ENCODE results near the gene POC1A.
A peak's percentile ranks its signal among the peaks of the same experiment; 100 is the strongest.

Gene POC1A

DNA sequence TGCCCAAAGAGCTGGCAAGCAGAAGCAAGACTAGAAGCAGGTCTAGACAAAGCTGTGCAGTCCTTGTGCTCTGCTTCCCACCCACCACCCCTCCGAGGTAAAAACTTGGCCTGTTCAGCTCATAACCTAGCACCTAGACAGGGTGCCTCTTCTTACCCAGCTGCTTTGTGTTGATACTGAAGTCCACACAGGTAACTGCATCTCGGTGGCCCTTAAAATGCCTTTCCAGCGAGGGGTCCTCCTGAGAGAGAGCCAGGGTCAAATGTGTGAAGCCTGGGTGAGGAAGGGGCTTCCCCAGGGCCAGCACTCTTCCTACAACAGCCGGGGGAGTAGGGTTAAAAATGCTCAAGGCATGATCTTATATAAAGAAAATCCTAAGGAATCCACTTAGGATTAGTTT is 3.4 kb downstream of the POC1A start:
- DNase-seq, result no peak

DNA sequence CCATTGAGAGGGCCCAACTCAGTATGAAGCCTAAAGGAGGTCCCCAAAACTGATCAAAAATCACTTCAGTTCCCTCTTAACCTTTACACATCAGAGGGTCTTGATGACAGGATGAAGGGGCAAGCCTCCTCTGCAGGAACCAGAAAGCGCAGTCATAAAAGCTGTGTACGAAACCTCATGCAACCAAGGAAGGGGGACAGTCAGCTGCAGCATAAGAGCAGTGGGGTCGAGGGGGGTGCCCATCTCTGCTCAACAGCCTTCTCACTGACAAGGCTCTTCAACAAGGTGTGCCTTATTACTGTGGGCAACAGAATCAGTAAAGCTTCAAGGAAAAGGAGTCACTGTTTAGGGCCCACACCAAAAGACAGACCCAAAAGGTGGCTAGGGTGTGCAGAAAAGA is 3.9 kb downstream of the POC1A start:
- no peak for DNase-seq

DNA sequence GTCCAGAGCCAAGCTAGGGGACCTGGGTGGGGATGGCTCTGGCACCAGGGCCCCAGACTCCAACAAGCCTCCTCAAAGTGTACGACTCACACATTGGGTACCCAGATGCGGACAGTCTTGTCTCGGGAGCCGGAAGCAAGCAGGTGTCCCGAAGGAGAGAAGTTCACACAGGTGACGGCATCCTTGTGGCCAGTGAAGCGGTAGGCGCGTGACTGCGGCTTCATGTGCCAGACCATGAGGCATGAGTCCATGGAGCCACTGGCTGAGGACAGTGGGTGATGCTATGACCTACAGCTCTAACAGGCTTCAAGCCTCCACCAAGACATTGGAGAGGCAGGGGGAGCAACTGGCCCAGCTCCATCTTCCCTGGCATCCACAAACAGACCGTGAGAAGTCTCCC is 4.5 kb downstream of the POC1A start:
- no peak for DNase-seq

DNA sequence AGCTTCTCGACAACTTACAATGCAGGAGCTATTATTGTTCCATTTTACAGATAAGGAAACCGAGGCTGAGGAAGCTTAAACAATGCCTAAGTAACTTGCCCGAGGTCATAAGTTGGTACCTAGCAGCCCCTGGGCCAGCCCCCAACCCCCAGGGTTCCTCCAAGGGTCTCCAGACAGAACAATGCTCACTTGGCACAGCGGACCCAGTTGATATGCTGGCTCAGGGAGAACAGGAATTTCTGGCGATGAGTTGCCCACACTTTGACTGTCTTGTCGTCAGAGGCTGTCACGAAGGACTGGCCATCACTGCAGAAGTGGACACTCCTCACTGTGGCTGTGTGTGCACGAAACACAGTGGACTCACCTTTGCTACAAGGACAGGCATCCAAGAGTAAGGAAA is 5.2 kb downstream of the POC1A start:
- no peak for DNase-seq

DNA sequence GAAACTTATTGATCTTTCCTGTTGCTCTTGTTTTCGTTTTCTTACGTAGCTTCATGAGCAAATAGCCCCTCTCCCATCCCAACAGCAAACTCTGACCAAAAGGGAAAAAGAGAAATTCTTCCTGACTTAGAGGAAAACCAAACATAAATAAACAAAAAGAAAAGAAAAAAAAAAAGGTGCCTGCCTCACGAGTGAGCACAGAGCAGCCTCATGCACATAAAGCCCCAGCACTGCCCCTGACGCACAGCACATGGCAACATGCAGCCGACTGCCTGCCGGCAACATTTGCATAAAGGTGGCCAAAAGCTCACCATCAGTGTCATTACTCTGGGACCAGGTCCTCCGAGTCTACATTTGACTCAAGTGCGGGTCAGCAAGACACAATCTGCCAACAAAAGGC is 6.4 kb downstream of the POC1A start:
- DNase-seq, result no peak

DNA sequence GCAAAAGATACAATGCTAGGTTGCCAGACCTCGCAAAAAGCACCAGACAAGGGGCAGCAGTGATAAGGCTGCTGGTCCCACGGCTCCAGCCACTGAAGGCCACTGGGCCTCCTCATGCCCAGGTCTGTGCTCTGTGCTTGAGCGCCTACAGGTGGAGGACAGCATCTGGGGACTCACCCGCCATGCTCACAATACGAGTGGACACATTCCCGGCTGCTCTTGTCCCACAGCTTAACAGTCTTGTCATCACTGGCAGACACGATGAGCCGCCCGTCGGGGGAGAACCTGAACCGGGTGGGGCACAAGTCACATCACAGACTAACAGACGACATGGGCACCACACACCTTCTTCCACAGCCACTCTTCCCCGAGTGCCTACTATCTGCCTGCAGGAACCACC is 7.4 kb downstream of the POC1A start:
- DNase-seq, result no peak

DNA sequence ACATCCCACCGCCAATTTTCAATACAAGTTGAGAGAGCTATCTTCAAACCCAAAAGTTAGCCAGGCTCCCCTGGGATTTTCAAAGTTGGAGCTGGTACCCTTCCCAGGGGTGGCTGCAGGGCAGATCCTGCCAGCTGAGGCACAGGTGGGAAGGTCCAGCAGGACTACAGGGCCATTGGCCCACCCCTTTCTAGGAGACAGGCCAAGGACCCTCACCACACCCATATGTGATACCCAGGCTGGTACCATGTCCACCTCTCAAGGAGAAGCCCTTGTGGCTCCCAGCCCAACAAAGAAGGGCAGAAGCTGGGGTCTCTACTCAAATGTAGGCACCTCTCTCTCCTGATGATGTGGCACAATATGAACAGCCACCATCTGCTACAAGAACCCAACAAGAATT is 8.0 kb downstream of the POC1A start:
- DNase-seq, result no peak

DNA sequence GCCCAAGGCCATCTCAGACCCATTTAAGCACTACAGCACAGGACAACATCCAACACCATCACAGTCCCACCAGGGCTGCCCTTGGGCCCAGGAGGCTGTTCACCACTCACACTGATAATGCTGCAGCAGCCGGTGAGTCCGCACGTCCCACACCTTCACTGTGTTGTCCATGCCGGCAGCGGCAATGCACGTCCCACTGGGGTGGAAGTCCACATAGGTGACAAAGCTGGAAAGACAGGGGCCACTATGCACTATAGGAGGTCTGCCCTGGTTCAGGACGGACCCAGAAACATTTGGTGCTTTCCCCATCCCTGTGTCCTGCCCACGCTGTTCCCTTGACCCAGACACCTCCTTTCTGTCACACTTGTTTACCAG is 8.5 kb downstream of the POC1A start:
- DNase-seq, result no peak

DNA sequence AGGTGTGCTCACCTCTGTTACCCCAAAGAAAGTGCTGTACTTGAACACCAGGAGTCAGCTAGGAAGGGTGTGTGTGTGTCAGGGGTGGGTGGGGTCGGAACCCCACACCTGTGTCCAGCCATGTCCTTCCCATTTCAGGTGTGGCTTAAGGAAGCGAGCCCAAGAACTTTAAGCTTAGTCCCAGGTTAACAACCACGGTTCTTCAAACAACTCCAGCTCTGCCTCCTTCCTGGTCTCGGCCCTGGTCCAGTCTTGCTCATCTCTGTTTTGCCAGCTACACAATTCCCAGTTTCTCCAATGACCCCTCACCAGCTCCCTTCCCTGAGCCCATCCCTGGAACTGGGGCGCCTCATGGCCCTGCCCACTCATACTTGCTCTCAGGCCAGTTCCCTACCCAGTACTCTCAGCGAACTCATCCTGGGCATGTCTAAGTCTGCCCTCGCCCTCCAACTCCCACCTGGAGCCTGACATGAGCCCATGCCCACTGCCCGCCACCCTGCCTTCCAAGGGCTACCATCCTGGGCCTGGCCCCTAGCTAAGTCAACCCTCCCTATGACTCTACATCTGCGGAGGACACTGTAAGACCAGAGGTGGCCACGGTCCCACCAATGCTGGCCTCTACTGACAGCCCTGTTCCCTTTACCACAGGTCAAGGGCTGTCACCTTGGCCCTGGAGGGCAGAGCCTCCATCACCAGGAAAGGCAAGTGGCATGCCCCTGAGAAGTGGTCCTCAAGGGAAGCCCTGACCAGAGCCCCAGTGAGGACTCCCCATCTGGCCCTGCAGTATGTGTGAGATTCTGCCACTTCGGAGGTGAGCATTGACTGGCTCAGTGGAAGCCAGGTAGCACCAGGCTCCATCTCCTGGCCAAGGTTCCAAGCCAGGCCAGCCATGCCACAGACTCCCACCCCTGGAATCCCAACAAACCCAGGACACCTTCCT is 9.2 kb downstream of the POC1A start:
- DNase-seq, result no peak

DNA sequence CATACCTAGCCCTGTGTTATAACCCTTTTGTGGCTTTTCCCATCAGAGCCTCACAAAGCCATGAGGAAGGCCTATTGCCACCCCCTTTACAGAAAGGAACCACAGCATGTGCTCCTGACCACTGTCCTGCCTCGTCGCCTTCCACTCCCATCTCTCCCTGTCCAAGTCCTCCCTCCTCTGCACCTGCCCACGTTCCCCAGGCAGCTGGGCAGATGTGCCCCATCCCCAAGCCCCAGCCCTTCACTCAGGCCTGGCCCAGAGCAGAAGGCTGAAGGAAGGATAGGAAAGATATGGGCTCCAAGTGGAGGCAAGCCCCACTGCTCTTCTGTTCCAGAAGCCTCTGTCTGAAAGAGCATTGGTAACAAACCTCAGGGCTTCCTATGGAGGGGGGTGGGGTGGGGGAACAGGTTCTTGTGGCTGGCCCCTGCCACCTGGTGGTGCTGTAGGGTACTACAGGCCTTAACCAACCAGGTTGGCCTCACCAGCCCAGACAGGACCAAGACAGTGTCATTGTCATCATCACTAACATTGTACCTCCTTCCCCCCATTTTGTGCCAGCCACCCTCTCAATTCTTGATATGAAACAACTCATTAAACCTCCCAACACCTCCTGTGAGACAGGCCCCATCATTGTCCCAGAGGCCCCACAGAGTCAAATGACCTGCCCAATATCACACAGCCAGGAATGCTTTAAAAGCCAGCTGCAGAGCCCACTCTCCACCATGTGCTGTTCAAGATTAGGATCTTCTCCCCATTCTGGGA is 10.0 kb downstream of the POC1A start:
- DNase-seq, result peak; percentile 73

DNA sequence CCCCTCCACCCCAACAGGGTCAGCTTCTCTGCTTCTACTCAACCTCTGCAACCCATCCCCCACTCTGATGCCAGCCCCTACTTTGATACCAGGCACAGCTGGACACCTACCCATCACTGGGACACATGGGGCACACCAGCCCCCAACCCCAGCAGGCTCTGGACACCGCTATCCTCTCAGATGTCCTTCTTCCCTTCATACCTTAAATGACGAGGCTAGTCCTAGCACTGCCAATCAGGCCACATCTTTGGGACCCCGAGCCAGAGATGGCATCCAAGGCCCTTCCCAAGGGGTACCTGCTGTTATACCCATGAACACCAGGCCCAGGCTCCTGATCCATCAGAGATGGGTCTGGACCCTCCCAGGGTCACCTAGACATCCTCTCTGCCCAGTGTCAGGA is 10.6 kb downstream of the POC1A start:
- no peak for DNase-seq

DNA sequence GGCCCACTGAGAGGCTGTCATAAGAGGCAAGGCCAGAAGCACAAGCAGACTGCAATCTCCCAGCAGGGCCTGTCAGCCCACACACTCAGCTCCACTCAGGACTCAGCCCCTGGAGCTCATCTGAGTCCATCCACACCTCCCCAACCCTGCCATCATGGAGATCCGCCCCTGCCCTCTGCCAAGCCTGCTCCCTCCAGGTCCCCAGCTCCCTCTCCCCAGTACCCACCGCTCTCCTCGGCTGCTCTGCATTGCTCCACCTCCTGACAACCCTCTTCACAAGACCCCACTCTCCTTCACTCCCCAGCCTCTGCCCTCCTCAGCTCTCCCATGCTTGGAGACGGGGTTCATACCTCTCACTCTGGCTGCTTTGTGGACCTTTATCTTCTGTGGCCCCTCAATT is 11.1 kb downstream of the POC1A start:
- DNase-seq, result no peak

DNA sequence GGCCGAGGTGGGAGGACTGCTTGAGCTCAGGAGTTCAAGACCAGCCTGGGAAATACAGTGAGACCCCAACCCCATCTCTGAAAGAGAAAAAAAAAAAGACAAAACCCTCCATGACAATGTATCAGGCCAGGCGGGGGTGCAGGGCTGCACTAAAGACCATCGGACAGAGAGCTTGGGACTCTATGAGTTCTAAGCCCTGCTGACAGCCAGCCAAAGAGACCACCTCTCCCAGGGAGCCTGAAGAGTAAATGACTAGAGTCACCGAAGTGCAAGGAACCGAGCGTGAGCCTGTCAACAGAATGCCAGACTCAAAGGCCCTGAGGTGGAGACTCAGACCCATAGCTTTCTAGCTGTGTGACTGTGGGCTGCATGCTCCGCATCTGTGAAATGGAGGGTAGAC is 12.5 kb downstream of the POC1A start:
- DNase-seq, result no peak

DNA sequence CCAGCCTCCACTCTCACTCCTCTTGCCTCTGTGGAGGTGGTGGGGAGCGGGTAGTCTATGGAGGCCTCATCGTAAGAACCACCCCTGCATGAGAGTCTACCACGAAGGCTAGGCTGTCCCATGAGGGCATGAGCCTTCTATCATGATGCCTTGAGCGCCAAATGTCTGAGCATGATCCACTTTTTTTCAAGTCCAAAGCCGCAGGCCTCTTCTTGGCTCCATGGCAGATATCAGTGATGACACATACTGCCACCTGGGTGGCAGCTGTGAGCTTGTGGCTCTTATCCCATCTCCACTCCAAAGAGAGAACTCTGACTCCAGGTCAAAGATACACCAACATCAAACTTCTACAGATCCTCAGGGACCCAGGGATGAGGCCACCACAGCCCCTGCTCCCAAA is 13.5 kb downstream of the POC1A start:
- peak; percentile 10 for DNase-seq

DNA sequence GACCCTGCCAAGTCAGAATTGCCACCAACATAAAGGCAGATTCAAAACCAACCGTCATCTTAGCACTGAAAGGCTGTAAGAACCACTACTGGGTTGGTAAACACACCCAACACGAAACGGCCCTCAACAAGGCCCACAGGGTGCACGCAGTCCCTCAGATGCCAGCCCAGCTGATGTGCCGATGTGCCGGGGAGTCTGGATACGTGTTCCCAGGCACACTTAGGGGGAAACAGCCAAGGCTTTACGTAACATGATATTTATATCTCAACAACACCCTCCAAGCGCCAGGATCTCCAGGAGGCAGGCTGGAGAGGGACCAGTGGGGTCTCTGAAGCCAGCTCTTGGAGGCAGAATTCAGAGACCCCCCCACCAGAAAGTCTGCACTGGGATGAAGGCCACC is 14.2 kb downstream of the POC1A start:
- no peak for DNase-seq

DNA sequence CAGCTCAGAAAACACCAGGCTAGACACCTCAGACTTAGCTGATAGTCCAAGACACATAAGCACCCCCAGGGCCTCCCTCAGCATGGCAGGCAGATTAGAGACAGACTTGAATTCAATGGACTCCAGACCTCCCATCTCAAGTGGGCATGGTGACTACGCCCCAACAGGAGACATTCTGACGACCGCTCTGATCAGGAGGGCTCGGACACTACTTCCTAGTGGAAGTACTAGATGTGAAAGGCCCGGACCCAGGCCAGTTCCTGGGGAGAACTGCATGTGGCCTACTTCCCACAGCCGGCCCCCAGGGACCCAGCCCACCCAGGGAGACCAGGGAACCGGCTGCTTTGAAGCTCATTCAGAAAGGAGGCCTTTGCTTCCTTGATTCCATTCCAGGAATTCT is 16.9 kb downstream of the POC1A start:
- DNase-seq, result no peak

DNA sequence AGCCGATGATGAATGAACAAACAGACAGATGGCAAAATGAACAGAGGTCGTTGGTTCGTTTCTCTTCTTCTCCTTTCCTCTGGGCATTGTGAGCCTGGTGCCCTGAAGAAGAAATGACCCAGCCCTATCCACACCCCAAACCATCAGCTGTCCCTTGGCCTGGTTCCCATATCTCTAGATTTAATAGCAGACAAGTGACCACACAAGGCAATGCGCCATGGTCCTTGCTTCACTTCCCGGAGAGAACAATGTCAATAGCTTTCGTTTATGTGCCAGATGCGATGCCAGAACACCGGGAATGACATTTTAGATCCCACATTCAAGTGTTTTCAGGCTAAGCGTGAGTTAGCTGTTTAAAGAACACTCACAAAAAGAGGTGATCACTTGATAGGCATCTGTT is 17.7 kb downstream of the POC1A start:
- DNase-seq, result no peak

DNA sequence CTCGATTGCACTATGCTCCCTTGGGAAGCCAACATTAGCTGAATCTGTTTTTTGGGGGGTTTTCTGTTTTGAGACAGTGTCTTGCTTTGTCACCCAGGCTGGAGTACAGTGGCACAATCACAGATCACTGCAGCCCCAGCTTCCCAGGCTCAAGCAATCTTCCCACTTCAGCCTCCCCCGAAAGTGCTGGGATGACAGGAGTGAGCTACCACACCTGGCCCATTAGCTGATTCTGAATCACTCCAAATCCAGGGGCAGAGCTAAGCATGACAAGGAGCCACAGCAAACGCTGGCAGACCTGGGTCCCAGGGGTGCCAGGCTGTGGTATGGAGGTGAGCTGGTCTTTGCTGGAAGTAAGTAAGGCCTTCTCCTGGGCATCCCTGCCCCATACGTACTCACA is 18.9 kb downstream of the POC1A start:
- no peak for DNase-seq

DNA sequence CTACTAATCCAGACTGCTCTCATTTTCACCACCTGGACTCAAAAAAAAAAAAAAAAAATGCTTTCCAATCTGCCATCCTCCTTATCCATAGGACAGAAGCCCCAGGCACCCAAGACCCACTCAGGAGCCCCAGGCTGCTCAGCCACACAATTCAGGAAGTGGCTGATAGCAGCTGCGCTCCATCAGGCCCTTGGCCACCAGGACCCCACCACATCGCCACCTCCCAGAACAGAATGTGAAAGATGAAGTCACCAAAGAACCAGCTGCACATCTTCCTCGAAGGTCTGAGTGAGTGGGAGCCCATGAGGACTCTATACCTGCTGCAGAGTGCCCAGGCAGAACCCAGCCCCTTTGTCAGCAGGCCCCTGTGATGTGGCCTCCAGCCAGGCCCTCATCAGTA is 19.5 kb downstream of the POC1A start:
- DNase-seq, result no peak

DNA sequence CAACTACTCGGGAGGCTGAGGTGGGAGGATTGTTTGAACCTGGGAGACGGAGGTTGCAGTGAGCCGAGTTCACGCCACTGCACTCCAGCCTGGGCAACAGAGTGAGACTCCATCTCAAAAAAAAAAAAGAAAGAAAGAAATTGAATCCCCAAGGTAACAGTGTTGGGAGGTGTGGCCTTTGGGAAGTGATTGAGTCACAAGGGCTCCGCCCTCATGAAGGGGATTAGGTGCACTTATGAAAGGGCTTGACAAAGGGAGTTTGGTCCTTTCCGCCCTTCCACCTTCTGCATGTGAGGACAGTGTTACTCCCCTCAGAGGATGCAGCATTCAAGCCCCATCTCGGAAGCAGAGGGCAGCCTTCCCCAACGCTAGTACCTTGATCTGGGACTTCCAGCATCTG is 21.3 kb downstream of the POC1A start:
- no peak for DNase-seq

DNA sequence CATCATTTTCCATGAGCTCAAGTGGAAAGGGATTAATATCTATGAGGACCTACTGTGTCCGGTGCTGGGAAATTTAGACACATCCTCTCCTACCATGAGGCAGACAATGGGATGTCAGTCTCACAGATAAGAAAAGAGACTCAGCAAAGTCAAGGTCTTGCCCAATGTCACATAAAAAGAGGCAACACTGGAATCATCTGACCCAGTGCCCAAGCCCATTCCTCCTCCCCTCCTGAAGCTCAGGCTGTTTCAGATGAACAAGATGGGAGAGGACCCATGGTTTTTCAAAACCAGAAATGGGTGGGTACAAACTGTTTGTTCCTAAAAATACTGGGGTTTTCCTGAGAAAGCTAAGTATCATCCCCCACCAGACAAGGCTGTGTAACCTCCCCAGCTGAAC is 22.2 kb downstream of the POC1A start:
- no peak for DNase-seq

DNA sequence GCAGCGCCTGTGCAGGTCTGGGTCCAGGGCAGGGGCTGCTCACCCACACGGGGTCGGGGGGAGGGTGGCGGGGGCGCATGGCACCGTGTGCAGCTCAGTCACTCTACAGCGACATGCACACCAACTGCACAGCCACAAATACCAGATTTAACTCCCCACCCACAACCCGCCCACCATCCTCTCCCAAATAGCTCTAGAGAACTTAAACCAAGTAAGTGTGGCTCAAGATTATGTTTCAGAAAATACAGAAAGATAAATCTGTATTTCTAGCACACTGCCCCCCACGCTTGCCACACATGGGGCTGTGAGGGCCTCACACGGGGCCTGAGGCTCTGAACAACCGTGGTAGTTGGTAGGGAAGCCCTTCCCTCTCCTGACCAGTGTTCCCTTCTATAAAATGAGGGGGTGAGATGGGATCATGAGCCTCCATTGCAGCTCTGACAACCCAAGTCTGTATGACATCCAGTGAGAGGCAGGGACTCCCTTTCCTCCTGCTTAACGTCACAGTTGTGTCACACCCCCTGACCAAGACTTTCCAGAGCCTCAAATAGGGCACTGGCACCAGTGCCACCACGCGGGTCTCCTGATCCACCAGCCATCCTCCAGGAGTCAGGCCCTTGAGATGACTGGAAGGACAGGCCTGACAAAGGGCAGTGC is 23.1 kb downstream of the POC1A start:
- DNase-seq, result no peak

DNA sequence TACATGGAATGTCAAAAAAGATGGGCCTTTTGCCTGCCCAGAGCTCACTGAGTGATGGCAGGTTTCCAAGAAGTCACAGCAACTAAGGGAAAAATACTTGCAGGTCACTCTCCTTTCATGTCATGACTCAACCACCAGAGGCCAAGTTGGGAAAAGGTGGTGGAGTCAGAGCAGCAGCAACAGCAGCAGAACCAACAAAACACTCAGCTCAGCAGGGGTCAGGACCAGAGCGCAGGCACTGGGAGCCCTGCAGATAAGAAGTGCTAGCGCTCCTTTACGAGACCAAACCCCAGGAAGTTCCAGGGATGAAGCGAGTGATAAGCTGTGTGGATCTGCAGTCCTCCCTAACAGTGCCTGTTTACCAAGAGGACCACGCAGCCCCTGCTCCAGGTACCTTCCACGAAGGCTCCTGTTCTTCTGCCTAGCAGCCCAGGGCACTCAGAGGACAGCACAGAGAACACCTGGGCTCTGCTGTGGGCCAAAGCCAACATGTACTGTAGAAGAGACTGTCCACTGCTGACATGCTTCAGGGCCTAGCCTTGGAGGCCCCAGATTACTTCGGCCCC is 26.0 kb downstream of the POC1A start:
- DNase-seq, result peak; percentile 69

DNA sequence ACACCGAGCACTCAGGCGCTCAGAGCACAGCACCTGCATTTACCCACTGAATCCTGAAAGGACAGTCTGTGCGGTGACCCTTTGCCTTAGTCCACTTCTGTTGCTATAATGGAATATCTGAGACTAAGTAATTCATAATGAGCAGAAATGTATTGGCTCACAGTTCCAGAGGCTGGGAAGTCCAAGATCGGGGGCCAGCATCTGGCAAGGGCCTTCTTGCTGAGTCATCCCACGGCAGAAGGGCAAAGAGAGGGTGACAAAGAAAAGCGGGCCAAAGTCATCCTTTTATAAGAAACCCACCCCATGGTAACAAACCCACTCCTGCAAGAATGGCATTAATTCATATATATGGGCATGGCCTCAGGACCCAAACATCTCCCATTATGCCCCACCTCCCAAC is 27.7 kb downstream of the POC1A start:
- peak; percentile 17 for DNase-seq
